GM12891 (cell line): ENCODE data around the gene PSMA3.

Experiments
- POLR2A ChIP-seq: IDR thresholded peaks from 2 replicates; pipeline ENCODE4 v1.6.1; 2011; ENCODE audit warnings: low read depth, low read length, control low read depth
- POLR2AphosphoS5 ChIP-seq: IDR thresholded peaks from 2 replicates; pipeline ENCODE4 v1.6.1; 2011; ENCODE audit warnings: low read depth, low read length, control low read depth
- POU2F2 ChIP-seq: IDR thresholded peaks from 2 replicates; pipeline ENCODE4 v1.6.1; 2011; ENCODE audit warnings: low read depth, mild to moderate bottlenecking, control low read depth, low read length, moderate library complexity
- SPI1 ChIP-seq: IDR thresholded peaks from 2 replicates; pipeline ENCODE4 v1.6.1; 2011; ENCODE audit warnings: low read depth, low read length, control low read depth

DNA sequence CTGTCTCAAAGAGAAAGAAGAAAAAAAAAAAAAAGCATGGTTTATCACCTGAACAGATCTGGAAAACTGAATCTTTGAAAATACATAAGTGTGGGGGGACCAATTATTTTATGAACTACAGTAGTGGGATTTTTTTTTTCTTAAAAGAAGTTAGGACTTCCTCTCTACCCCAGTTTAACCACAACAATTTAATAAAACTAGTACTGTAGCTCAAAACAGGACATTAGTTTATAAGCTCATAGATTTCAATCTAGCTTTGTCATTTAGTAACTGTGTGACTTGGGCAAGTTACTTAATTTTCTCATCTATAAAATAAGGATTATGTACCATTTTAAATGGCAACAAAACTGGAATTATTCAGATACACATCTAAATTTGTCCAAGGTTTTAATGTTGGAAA is 30.2 kb downstream of the PSMA3 start:
- TF ChIP-seq POLR2AphosphoS5 (no peak), POLR2A (no peak), POU2F2 (no peak), SPI1 (no peak)
